NCI-H2196 treated with DMSO at 0.1 percent for 48 hours (cell line): ENCODE data around the gene CEBPA.
"Not testable (repeated sequence)": the region's sequence is repeated elsewhere in the genome, so short reads cannot be mapped to it uniquely, and the experiment has no call there.

Source experiments
- DNase-seq: peaks from one replicate; lab custom pipeline; 2025; ENCODE audit not compliant: unreplicated experiment; lab: John Stamatoyannopoulos, UW

Gene CEBPA

GRCh38 chr19:33325920-33326319, 23.6 kb upstream of the CEBPA start:
- DNase-seq, result peak; percentile 26

DNA sequence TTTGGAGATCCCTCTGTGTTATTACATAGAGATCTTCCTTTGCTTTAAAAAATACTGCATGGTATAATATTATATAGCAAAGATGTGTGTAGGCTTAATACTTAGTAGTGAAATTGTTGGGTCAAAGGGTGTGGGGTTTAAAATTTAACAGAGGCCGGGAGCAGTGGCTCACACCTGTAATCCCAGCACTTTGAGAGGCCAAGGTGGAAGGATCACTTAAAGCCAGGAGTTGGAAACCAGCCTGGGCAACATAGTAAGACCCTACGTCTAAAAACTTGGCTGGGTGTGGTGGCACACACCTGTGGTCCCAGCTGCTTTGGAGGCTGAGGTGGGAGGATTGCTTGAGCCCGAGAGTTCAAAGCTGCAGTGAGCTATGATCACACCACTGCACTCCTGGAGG, 22.3 kb upstream of the CEBPA start:
- DNase-seq, result no peak

DNA sequence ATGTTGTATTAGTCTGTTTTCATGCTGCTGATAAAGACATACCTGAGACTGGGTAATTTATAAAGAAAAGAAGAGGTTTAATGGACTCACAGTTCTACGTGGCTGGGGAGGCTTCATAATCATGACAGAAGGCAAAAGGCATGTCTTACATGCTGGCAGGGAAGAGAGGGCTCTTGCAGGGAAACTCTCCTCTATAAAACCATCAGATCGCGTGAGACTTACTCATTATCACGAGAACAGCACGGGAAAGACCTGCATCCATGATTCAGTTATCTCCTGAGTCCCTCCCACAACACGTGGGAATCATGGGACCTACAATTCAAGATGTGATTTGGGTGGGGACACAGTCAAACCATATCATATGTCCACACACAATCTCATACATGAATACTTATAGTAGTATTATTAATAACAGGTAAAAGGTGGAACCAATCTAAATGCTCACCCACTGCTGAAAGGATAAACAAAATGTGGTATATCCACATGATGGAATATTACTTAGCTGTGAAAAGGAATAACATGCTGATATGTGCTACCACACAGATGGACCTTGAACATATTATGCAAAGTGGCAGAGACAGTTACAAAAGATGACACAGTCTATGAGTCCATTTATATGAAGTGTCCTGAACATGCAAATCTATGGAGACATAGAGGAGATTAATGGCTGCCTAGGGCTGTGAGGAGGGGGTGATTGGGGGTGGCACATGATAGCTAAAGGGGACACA, 20.9 kb upstream of the CEBPA start:
- no peak for DNase-seq

- no peak for DNase-seq
Measured at GRCh38 chr19:33320636-33321035, 18.3 kb upstream of the CEBPA start.

GRCh38 chr19:33317991-33318390, 15.7 kb upstream of the CEBPA start:
- not testable (repeated sequence) for DNase-seq

DNA sequence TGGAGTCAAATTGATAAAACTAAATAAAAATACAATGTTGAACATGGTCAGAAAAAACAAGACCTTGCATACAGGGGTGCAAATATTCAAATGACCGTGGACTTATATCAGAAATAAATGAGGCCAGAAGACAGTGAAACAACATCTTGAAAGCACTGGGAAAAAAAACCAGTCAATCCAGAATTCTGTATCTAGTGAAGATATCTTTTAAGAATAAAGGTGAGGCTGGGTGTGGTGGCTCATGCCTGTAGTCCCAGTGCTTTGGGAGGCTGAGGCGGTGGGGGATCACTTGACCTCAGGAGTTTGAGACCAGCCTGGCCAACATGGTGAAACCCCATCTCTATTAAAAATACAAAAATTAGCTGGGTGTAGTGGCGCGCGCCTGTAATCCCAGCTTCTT, 15.2 kb upstream of the CEBPA start:
- no peak for DNase-seq

- DNase-seq, result no peak
Measured at GRCh38 chr19:33316541-33317264, 14.4 kb upstream of the CEBPA start.

GRCh38 chr19:33312808-33313207, 10.5 kb upstream of the CEBPA start:
- not testable (repeated sequence) for DNase-seq

- DNase-seq, result no peak
Measured at GRCh38 chr19:33312065-33312464, 9.7 kb upstream of the CEBPA start.

- DNase-seq, result no peak
Measured at GRCh38 chr19:33311326-33311682, 9.0 kb upstream of the CEBPA start.

DNA sequence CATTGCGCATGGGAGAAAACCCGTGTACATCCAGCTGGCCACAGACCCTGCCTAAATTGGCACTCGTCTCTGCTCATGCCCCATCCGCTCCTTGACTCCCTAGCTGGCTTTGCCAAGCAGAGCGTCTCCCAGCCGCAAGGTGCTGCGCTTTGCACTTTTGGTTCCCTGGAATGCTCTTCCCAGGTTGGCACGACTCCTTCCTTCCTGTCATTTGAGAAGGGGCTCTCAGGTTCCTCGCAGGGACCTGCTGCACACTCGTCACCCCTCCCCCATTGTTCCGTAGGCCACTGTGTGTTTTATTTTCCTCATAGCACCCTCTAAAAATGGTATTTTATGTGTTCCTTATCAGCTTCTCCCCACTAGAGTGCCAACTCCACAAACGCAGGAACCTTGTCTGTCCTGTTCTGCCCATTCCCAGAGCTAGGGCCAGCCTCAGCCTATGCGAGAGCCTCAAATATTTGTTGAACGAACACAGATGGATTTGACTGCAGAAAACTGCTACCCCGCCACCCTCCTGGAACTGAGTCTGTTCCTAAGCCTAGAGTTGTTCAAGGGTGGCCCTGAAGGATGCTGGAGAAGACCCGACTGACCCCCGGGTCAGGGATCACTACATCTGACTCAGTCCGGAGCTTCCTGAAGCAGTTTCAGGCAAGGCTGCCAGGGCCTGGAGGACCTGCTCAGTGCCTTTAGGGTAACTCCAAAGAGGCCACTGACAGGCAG, 8.4 kb upstream of the CEBPA start:
- DNase-seq, result no peak

DNA sequence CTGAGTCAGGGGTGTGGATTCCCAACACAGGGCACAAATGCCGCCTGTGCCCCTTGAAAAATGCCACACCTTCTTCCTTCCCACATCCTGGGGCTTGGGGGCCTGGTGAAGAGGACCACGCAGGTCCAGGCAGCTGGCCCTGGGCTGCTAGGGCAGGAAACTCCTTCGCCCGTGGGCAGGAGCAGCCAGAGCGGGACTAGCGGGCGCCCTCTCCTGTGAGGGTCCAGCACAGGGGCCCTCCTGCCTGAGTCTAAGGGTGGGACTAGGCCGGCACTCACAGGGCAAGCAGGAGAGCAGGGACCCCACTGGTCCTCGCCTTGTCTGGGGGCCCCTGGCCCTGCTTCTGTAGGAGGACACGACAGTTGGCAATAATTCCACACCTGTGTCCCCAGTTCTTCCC, 7.5 kb upstream of the CEBPA start:
- no peak for DNase-seq

- no peak for DNase-seq
Measured at GRCh38 chr19:33306853-33307792, 4.8 kb upstream of the CEBPA start.

GRCh38 chr19:33306191-33306590, 3.9 kb upstream of the CEBPA start:
- no peak for DNase-seq

GRCh38 chr19:33304760-33305647, 2.7 kb upstream of the CEBPA start:
- no peak for DNase-seq

DNA sequence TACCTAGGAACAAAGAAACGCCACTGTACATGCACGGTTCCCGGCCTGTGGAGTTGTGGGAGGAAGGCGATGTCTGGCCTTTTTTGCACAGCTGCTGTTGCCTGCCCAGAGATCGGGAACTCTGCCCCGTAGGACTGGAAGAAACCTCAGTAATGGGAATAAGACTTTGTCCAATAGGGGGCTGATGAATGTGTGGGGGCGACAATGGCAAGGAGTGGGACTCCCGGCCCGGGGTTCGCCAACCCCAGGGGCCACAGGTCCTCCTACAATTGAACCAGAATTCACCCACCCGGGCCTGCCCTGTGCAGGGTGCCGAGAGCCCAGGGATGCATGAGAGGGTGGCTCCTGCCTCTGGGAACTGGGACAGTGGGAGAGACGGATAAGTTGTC, 2.0 kb upstream of the CEBPA start:
- no peak for DNase-seq

- no peak for DNase-seq
Measured at GRCh38 chr19:33303791-33304345, 1.5 kb upstream of the CEBPA start.

DNA sequence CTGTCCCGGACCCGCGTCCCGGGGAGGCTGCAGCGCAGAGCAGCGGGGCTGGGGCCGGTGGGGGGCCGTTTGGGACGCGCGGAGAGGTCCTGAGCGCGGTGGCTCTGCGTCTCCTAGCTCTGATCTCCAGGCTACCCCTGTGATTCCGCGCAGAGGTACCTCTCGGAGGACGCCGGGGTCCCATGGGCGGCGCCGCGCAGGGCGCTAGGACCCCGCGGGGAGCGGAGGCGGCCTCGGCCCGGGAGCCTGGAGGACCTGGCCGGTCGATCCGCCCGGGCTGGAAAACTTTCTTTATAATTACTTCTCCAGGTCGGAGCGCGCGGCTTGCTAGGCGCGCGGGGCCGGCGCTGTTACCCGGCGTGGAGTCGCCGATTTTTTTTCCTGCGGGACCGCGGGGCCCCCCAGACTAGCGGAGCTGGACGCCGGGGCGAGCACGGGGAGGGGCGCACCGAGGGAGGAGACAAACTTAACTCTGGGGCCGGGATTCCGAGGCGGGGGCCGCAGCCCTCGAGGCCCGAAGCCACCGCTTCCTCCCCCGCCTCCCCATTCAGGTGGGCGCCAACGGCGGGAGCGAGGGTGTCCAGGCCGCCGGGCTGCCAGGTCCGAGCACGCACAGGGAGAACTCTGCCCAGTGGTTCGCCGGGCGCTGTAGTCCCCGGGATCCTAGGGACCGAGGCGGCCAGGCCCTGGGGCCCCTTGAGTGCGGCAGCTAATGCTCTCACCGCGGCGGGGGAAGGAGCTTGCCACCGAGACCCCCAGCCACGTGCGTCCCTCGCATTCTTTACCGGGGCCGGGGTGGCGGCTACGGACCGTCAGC, 848 bp upstream of the CEBPA start:
- peak; percentile 14 for DNase-seq

DNA sequence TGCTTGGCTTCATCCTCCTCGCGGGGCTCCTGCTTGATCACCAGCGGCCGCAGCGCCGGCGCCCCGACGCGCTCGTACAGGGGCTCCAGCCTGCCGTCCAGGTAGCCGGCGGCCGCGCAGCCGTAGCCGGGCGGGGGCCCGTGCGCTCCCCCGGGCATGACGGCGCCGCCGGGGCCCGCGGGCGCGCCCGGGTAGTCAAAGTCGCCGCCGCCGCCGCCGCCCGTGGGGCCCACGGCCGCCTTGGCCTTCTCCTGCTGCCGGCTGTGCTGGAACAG, 497 bp downstream of the CEBPA start:
- DNase-seq, result no peak
